HEK293 (cell line): ENCODE results near the gene OR5P2.

Source experiments
- CTCF ChIP-seq: fragments of 450-650 bp; formaldehyde crosslinking; IDR thresholded peaks from 2 replicates; pipeline ENCODE4 v1.5.1; 2016; ENCODE audit warnings: missing biosample characterization, missing genetic modification characterization
- PBX3 ChIP-seq: sonication (generic); formaldehyde crosslinking; IDR thresholded peaks from 2 replicates; pipeline ENCODE4 v1.8.1; 2022; ENCODE audit warnings: mild to moderate bottlenecking, moderate library complexity, missing genetic modification reagents
- PRDM1 ChIP-seq: fragments of 450-650 bp; formaldehyde crosslinking; IDR thresholded peaks from 2 replicates; pipeline ENCODE4; 2016; ENCODE audit warnings: missing biosample characterization, missing genetic modification characterization
- REST ChIP-seq: fragments of 450-650 bp; formaldehyde crosslinking; IDR thresholded peaks from 2 replicates; pipeline ENCODE4 v1.5.1; 2016; ENCODE audit warnings: missing biosample characterization, missing genetic modification characterization
- SP3 ChIP-seq: fragments of 450-650 bp; formaldehyde crosslinking; IDR thresholded peaks from 2 replicates; pipeline ENCODE4 v1.5.1; 2016; ENCODE audit warnings: missing biosample characterization, missing genetic modification characterization
- ZNF132 ChIP-seq: fragments of 450-650 bp; formaldehyde crosslinking; IDR thresholded peaks from 2 replicates; pipeline ENCODE4 v1.5.1; 2017; ENCODE audit warnings: missing biosample characterization, missing genetic modification characterization, borderline replicate concordance
- ZNF148 ChIP-seq: fragments of 450-650 bp; formaldehyde crosslinking; IDR thresholded peaks from 2 replicates; pipeline ENCODE4 v1.5.0; 2017; ENCODE audit warnings: missing biosample characterization, missing genetic modification characterization, borderline replicate concordance
- ZNF202 ChIP-seq: fragments of 450-650 bp; formaldehyde crosslinking; IDR thresholded peaks from 2 replicates; pipeline ENCODE4 v1.5.1; 2016; ENCODE audit warnings: missing biosample characterization, missing genetic modification characterization, borderline replicate concordance
- ZNF274 ChIP-seq, 2 experiments: fragments of 200-500 bp in 1 of 2; fragments of 450-650 bp in 1 of 2; sonication (Bioruptor generic) in 1 of 2; formaldehyde crosslinking in 1 of 2; IDR thresholded peaks; 2 replicates each; pipeline versions ENCODE4 v1.5.1 to v1.6.1; 2014 to 2016; ENCODE audit warnings: borderline replicate concordance in 1 of 2, inconsistent platforms in 1 of 2, low read length in 1 of 2, missing biosample characterization in 1 of 2, missing genetic modification characterization in 1 of 2
- ZNF626 ChIP-seq: fragments of 450-650 bp; sonication (Bioruptor Pico); formaldehyde crosslinking; IDR thresholded peaks from 2 replicates; pipeline ENCODE4 v1.5.1; 2018; ENCODE audit warnings: missing biosample characterization, missing genetic modification characterization, inconsistent platforms
- ZNF639 ChIP-seq: fragments of 450-650 bp; formaldehyde crosslinking; IDR thresholded peaks from 2 replicates; pipeline ENCODE4 v1.5.1; 2016; ENCODE audit warnings: missing biosample characterization, missing genetic modification characterization
- ZNF792 ChIP-seq: fragments of 450-650 bp; formaldehyde crosslinking; IDR thresholded peaks from 2 replicates; pipeline ENCODE4 v1.5.1; 2016; ENCODE audit warnings: missing biosample characterization, missing genetic modification characterization

- TF ChIP-seq CTCF (tag by site-specific recombination), result no peak
- TF ChIP-seq ZNF202 (tag by site-specific recombination), result no peak
- no peak for TF ChIP-seq ZNF792 (tag by site-specific recombination)
- no peak for TF ChIP-seq PRDM1 (tag by site-specific recombination)
- TF ChIP-seq ZNF148 (tag by site-specific recombination), result no peak
- no peak for TF ChIP-seq ZNF626 (tag by site-specific recombination)
- TF ChIP-seq REST (tag by site-specific recombination), result no peak
- no peak for TF ChIP-seq ZNF639
- no peak for TF ChIP-seq ZNF132 (tag by site-specific recombination)
- TF ChIP-seq PBX3, result no peak
- no peak for TF ChIP-seq ZNF274 (IDR thresholded peaks at IDR 0.05; ENCODE audit: low read length)
- TF ChIP-seq ZNF274 (tag by site-specific recombination; IDR thresholded peaks at IDR 0.05; ENCODE audit: borderline replicate concordance), result no peak
- TF ChIP-seq SP3 (tag by site-specific recombination), result no peak
Measured at GRCh38 chr11:7840578-7840977, 43.8 kb upstream of the OR5P2 start.
